GM12801 (cell line): ENCODE measurements around the gene PDZRN4.

ENCODE experiments used
- CTCF ChIP-seq: IDR thresholded peaks from one replicate; pipeline ENCODE4 v1.5.1; 2011; ENCODE audit warnings: control low read depth; ENCODE audit not compliant: insufficient read length; ENCODE audit errors: extremely low read depth

PDZRN4 gene

GRCh38 chr12:41356181-41356580, 168.1 kb downstream of the PDZRN4 start:
- no peak for TF ChIP-seq CTCF

- TF ChIP-seq CTCF, result no peak
These were observed 173.6 kb downstream of the PDZRN4 start for GRCh38 chr12:41361738-41362137.

- no peak for TF ChIP-seq CTCF
These were observed 174.4 kb downstream of the PDZRN4 start for GRCh38 chr12:41362510-41362909.

DNA sequence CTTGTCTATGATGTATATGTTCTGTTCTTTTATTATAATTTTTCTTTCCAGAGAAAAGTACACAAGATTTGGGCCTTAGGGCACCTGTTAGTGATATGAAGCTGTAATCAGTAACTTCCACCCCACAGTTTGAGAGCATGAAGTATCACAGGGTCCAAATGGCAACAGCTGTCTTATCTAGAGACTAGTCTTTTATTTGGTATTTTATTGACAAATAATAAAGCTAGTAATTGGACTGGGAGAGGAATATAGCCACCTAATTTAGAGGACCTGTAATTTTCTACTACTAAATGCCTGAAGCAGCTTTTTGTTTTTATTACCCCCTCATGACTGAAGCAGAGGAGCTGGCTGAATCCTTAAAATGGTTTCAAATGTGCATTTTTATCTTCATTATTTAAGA, 174.8 kb downstream of the PDZRN4 start:
- no peak for TF ChIP-seq CTCF

DNA sequence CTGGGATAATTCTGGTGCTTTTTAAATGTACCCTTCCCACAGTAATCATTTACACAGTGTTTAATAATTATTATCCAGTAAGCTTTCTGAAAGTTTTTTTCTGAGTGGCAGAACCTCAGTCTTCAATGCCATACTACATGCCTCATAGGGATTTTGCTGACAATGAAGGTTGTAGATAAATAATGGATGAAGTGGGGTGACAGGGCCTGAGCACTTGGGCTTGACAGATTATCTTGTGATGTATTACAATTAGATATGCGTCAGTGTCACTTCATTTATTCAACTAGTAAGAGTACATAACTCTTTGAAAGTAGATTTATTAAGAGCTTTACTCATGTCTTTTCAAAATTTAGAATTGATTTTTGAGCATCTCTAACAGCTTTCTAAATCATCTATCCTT, 176.1 kb downstream of the PDZRN4 start:
- no peak for TF ChIP-seq CTCF

DNA sequence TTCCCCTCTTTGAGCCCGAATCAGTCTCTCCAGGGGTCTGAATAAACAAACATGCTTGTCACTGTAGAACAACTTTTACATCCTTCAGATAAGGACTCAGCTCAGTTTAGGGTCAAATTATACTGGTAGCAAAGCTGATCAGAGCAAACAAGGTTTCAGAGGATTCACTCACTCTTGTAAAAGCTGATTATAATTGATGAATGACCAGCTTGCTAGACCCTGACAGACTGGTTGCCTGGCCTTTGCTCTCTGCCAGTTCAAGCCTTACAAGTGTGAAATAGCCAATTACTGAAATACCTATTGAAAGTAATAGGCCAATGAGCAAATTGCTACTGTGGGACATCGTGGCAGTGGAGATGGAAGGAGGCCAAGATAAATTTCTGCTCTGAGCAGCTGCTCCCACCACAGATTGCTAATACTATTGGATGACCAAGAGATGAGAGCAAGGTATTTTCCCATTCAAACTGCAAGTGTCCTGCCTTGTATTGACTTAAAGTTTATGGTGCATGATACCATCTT, 177.6 kb downstream of the PDZRN4 start:
- TF ChIP-seq CTCF, result no peak

GRCh38 chr12:41367726-41368405, 179.7 kb downstream of the PDZRN4 start:
- TF ChIP-seq CTCF, result no peak
